Measurements from ENCODE around the gene PLS1. TPM values are rescaled to one million over a fixed set of nuclear protein-coding genes. Genes with fewer than 3 reads are reported as not detected.
A peak's percentile ranks its signal among the peaks of the same experiment; 100 is the strongest.

The PLS1 gene
- total RNA-seq, 4 donors from 2014 or later, result 58.7 to 507 (median 340) TPM

GRCh38 chr3:142574665-142575064 is 21.5 kb upstream of the PLS1 start:
- no peak overlapping the region for H3K4me3 ChIP-seq
- 31% methylated on average over 1 of the region's 1 CpG; no CpG with 5 or more reads in 1 of the 2 donors for WGBS, 2 donors (ENCODE audit: low coverage in 1 of 2)
- H3K9me3 ChIP-seq, result no peaks in the 10 kb centered on the region
- no peak for DNase-seq
- no peaks in the 10 kb centered on the region for H3K27me3 ChIP-seq
- in situ Hi-C loops (cut with MboI; ENCODE audit: low pct_ligation_motif_present in 1 of 4, low pct_unique_long_range_greater_than_20kb in 1 of 4, low sequenced_read_pairs in 3 of 4) (loop anchor here in 1 of 4 donors (25.0 kb wide), 1 partner anchor 413 kb away; no protein-coding TSS in a partner anchor), intact Hi-C loops (cut with DNase I; ENCODE audit: low total_unique reads) (loop anchor here (5.0 to 10.0 kb wide), 2 partner anchors 430 to 1632 kb away; partner anchors contain the start of genes SLC25A36 and U2SURP)
- TF ChIP-seq, protein P1, sequence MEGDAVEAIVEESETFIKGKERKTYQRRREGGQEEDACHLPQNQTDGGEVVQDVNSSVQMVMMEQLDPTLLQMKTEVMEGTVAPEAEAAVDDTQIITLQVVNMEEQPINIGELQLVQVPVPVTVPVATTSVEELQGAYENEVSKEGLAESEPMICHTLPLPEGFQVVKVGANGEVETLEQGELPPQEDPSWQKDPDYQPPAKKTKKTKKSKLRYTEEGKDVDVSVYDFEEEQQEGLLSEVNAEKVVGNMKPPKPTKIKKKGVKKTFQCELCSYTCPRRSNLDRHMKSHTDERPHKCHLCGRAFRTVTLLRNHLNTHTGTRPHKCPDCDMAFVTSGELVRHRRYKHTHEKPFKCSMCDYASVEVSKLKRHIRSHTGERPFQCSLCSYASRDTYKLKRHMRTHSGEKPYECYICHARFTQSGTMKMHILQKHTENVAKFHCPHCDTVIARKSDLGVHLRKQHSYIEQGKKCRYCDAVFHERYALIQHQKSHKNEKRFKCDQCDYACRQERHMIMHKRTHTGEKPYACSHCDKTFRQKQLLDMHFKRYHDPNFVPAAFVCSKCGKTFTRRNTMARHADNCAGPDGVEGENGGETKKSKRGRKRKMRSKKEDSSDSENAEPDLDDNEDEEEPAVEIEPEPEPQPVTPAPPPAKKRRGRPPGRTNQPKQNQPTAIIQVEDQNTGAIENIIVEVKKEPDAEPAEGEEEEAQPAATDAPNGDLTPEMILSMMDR (IDR thresholded peaks at IDR 0.05), result no peak
- no peak for TF ChIP-seq EP300 (IDR thresholded peaks at IDR 0.05; ENCODE audit: low read depth)
- peaks cover 12 to 40% (median 21%) of the 10 kb centered on the region in 4 donors for H3K4me1 ChIP-seq
- no peaks in the 10 kb centered on the region for H3K36me3 ChIP-seq
- no peak overlapping the region for H3K27ac ChIP-seq

- TF ChIP-seq, protein P1 (IDR thresholded peaks at IDR 0.05), result no peak
- no peak for TF ChIP-seq POLR2A (IDR thresholded peaks at IDR 0.05)
- TF ChIP-seq EP300 (IDR thresholded peaks at IDR 0.05; ENCODE audit: low read depth), result no peak
- no peak for TF ChIP-seq POLR2AphosphoS5 (IDR thresholded peaks at IDR 0.05)
- DNase-seq, result no peak
- Histone ChIP-seq H3K9me3 (no peaks in the 10 kb centered on the region), H3K4me3 (no peak overlapping the region), H3K27me3 (no peaks in the 10 kb centered on the region), H3K27ac (no peak overlapping the region), H3K4me1 (peaks cover 14 to 43% (median 23%) of the 10 kb centered on the region in 4 donors), H3K36me3 (no peaks in the 10 kb centered on the region)
- in situ Hi-C loops (cut with MboI; ENCODE audit: low pct_ligation_motif_present in 1 of 4, low pct_unique_long_range_greater_than_20kb in 1 of 4, low sequenced_read_pairs in 3 of 4) (loop anchor here in 1 of 4 donors (25.0 kb wide), 1 partner anchor 411 kb away; no protein-coding TSS in a partner anchor), intact Hi-C loops (cut with DNase I; ENCODE audit: low total_unique reads) (loop anchor here (5.0 to 10.0 kb wide), 2 partner anchors 428 to 1634 kb away; partner anchors contain the start of genes SLC25A36 and U2SURP)
These were observed 19.4 kb upstream of the PLS1 start for GRCh38 chr3:142576792-142577191.

DNA sequence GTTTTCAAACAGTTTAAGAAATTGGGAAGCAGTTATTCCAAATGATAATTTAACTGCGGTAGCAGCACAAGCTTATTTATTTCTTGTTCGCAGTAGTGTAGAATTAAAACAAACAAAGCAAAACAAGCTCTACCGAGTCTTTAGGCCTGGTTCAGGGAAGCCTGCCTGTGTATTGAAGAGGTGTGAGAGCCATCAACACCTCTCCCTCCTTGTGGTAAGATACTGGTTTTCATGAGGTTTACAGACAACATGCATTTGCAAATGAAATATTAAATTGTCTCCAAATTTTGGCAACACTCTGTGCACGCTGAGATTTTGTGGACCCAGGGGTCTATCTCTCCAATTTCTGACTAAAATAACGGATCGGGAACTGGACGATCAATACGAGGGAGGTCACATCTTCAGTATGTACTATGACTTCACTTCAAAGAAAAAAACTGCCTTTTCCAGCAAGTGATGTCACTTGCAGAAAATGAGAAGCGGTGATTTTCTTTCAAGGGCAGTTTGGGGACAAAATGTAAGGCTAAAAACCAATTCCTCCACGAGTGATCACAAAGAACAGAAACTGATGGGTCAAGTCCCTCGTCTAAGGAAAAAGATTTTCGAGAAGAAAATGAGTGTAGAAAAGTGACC is 18.4 kb upstream of the PLS1 start:
- H3K27me3 ChIP-seq, result no peaks in the 10 kb centered on the region
- peak overlapping the region; percentile 65 to 93 (median 89) for H3K4me3 ChIP-seq
- no peaks in the 10 kb centered on the region for H3K36me3 ChIP-seq
- peaks cover 14 to 43% (median 23%) of the 10 kb centered on the region in 4 donors for H3K4me1 ChIP-seq
- DNase-seq, result no peak
- H3K27ac ChIP-seq, result peak overlapping the region; percentile 85 to 98 (median 92)
- no peaks in the 10 kb centered on the region for H3K9me3 ChIP-seq
- 4 to 5% methylated on average over 12 of the region's 12 CpGs for WGBS, 2 donors (ENCODE audit: low coverage in 1 of 2)
- TF ChIP-seq POLR2A (IDR thresholded peaks at IDR 0.05) (no peak), POLR2AphosphoS5 (IDR thresholded peaks at IDR 0.05) (no peak), EP300 (IDR thresholded peaks at IDR 0.05; ENCODE audit: low read depth) (no peak)
- TF ChIP-seq, protein P1 (IDR thresholded peaks at IDR 0.05), result no peak
- intact Hi-C loops (cut with DNase I; ENCODE audit: low total_unique reads) (loop anchor here (5.0 to 10.0 kb wide), 2 partner anchors 427 to 1636 kb away; partner anchors contain the start of genes SLC25A36 and U2SURP), in situ Hi-C loops (cut with MboI; ENCODE audit: low pct_ligation_motif_present in 1 of 4, low pct_unique_long_range_greater_than_20kb in 1 of 4, low sequenced_read_pairs in 3 of 4) (loop anchor here in 1 of 4 donors (25.0 kb wide), 1 partner anchor 409 kb away; no protein-coding TSS in a partner anchor)

GRCh38 chr3:142578329-142579223 is 17.6 kb upstream of the PLS1 start, which contains the start of gene ATR:
Gene ATR, minus strand, starts transcription at chr3:142578733. Its CDS starts 29 bp downstream, at chr3:142578704.
- Histone ChIP-seq H3K36me3 (no peaks in the 10 kb centered on the region), H3K9me3 (no peaks in the 10 kb centered on the region), H3K4me3 (peak within 1 kb of the TSS; percentile 65 to 93 (median 89)), H3K27ac (peak within 1 kb of the TSS; percentile 85 to 98 (median 92)), H3K27me3 (no peaks in the 10 kb centered on the region), H3K4me1 (peaks cover 14 to 43% (median 23%) of the 10 kb centered on the region in 4 donors)
- TF ChIP-seq EP300 (IDR thresholded peaks at IDR 0.05; ENCODE audit: low read depth) (peak; percentile 44), POLR2AphosphoS5 (IDR thresholded peaks at IDR 0.05) (peak; percentile 82 to 91 (median 90)), POLR2A (IDR thresholded peaks at IDR 0.05) (peak; percentile 88)
- TF ChIP-seq, protein P1 (IDR thresholded peaks at IDR 0.05), result peak in 1 of 5 experiments; percentile 12
- peak; percentile 98 for DNase-seq
- 0% methylated on average over 5 to 18 of the region's 65 CpGs for WGBS, 2 donors (ENCODE audit: low coverage in 1 of 2)
- in situ Hi-C loops (cut with MboI; ENCODE audit: low pct_ligation_motif_present in 1 of 4, low pct_unique_long_range_greater_than_20kb in 1 of 4, low sequenced_read_pairs in 3 of 4), result loop anchor here in 1 of 4 donors (25.0 kb wide), 1 partner anchor 409 kb away; no protein-coding TSS in a partner anchor
- intact Hi-C loops (cut with DNase I; ENCODE audit: low total_unique reads), result loop anchor here (5.0 to 10.0 kb wide), 2 partner anchors 426 to 1636 kb away; partner anchors contain the start of genes SLC25A36 and U2SURP
